Retinal pigment epithelial cell (primary cell): ENCODE measurements around the gene SCMH1.

Experiments
- DNase-seq: peaks from one replicate; pipeline ENCODE4 v3.0.0-alpha.2; 2010; ENCODE audit warnings: low read depth
- H3K4me3 ChIP-seq: 2 replicates; pipeline ENCODE4 v1.5.1; 2011; ENCODE audit warnings: mild to moderate bottlenecking, low read length, control low read depth, moderate library complexity
- TF ChIP-seq, protein P1 (sequence below): conservative IDR thresholded peaks from 2 replicates; pipeline ENCODE4 v1.5.1; 2011; ENCODE audit warnings: low read depth, low read length, control low read depth, inconsistent platforms

SCMH1 gene

DNA sequence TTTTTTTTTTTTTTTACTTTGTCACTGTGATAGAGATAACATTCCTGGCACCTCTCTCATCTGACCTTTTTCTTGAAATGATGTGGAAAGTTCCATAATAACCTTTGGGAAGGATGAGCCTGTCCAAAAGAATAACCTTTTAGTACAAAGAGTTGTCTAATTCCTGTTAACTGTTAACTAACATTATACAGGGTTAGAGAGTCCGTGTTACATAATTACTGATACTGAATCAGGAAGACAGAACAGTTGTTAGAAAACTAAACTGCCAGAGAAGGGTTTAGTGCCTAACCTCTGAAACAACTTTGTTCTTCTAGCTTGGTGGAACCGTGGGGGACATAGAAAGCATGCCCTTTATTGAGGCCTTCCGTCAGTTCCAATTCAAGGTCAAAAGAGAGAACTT lies 253.8 kb downstream of the SCMH1 start:
- H3K4me3 ChIP-seq = no peak overlapping the region
- no peak for DNase-seq
- TF ChIP-seq, protein P1, sequence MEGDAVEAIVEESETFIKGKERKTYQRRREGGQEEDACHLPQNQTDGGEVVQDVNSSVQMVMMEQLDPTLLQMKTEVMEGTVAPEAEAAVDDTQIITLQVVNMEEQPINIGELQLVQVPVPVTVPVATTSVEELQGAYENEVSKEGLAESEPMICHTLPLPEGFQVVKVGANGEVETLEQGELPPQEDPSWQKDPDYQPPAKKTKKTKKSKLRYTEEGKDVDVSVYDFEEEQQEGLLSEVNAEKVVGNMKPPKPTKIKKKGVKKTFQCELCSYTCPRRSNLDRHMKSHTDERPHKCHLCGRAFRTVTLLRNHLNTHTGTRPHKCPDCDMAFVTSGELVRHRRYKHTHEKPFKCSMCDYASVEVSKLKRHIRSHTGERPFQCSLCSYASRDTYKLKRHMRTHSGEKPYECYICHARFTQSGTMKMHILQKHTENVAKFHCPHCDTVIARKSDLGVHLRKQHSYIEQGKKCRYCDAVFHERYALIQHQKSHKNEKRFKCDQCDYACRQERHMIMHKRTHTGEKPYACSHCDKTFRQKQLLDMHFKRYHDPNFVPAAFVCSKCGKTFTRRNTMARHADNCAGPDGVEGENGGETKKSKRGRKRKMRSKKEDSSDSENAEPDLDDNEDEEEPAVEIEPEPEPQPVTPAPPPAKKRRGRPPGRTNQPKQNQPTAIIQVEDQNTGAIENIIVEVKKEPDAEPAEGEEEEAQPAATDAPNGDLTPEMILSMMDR = no peak

DNA sequence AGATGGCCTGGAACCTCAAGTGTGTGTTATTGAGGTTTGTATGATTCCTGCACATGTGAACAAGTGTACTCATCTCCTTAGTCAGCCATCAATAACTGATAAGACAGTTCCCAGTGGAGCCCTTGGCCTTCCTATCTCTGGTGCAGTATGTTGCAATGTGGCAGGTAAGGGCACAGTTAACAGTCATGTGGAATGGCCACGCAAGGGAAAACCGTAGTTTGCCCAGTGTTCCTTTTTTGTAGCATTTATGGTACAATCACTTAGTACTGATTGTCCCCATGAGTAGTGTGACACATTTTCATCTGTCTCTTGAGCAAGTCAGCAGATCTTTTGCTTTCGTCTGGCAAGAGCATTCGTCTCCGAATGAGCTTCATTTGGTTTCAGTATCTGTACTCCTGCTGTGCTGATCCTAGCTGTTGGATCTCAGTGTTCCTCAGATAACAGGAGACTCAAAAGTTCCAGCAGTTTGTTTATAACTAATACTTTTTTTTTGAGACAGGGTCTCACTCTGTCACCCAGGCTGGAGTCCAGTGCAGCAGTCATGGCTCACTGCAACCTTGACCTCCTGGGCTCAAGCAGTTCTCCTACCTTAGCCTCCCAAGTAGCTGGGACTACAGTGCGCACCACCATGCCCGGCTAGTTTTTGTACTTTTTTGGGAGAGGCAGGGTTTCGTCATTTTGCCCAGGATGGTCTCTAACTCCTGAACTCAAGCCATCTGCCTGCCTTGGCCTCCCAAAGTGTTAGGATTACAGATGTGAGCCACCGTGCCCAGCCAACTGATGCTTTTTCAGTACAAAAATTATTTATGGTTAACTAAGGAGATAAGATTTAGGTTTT lies 254.4 kb downstream of the SCMH1 start:
- no peak overlapping the region for H3K4me3 ChIP-seq

DNA sequence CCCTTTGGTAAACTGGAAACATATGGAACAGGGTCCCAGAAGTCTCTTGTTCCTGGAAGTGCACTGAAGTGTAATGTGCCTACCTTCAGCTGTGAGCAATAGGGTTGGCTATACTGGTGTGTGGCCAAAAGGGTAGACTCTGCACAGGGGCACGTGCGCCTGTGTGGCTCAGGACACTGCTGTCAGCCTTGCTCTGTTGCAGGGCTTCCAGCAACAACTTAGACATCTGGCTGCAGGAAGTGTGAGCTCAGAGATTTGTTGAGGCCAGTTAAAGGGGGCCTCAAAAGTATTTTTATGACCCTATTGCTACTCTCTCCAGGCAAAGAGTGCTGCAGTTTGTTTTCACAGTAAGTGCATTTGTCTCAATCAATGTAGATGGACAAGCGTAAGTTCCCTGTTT lies 255.2 kb downstream of the SCMH1 start:
- TF ChIP-seq, protein P1 = no peak
- H3K4me3 ChIP-seq = no peak overlapping the region
- no peak for DNase-seq

More for the DNA sequence above, 254.4 kb downstream of the SCMH1 start:
- DNase-seq = no peak
- TF ChIP-seq, protein P1 = no peak

DNA sequence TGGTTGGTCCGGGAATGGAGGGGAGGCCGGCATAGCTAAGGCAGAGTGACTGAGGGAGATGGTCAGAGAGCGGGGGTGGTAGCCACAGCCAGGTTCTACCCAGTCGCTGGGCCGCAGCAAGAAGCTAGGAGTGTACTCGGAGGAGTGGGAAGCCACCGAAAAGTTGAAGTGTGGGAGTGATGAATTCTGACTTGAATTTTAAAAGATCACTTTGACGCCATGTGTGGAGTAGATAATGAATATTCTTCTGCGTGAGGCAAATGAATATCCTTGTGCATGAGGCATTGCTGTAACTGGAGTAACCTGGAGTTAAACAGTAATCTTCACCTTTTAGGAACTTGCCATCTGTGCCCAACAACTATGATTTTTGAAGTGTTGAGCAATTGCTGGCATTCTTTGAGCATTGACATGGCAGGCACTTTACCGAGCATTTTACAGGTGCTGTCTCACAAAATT lies 255.8 kb downstream of the SCMH1 start:
- no peak for DNase-seq
- TF ChIP-seq, protein P1 = no peak
- H3K4me3 ChIP-seq = no peak overlapping the region

DNA sequence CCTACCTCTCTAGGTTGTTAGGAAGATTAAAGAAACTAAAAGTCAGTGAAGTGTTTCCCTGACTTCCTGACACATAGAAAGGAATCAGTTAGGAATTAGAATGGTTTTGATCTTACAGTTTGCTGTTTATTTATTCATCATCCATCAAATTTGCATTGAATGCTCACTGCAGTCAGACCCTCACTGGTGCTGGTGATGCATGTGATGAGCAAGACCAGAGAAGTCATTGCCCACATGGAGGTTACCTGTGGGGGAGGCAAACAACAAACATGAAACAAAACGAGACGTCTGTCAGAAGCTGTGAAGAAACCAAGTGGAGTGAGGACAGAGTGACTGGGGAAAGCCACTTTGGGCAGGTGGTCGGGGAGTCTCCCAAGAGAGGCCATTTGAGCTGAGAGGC lies 256.2 kb downstream of the SCMH1 start:
- TF ChIP-seq, protein P1 = no peak
- H3K4me3 ChIP-seq = no peak overlapping the region
- no peak for DNase-seq

GRCh38 chr1:40985161-40985560 lies 256.9 kb downstream of the SCMH1 start:
- TF ChIP-seq, protein P1 = no peak
- DNase-seq = no peak

DNA sequence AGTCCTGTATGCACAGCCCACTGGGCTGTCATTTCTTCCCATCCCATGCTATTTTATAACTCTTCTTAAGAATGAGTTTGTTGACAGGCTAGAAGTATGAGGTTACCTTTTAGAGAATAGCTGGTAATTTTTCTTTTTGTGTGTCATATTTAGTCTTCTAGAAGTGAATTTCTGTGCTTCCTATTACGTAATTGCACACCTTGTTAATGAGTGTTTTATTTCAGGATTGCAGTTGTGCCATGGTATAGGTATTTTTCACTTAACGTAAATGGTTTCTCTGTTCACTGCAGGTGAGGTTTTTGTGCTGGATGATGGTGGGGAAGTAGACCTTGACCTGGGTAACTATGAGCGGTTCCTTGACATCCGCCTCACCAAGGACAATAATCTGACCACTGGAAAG lies 257.6 kb downstream of the SCMH1 start:
- DNase-seq = no peak
- H3K4me3 ChIP-seq = no peak overlapping the region
- TF ChIP-seq, protein P1 = no peak

More at GRCh38 chr1:40985161-40985560, 256.9 kb downstream of the SCMH1 start:
- no peak overlapping the region for H3K4me3 ChIP-seq
